HT1080 (cell line): Measurements from ENCODE around the gene RNF5. TPM values are rescaled to one million over a fixed set of nuclear protein-coding genes. Genes with fewer than 3 reads are reported as not detected.
"Not testable (repeated sequence)": the region's sequence is repeated elsewhere in the genome, so short reads cannot be mapped to it uniquely, and the experiment has no call there.

Source experiments
- DNase-seq: peaks from one replicate; pipeline ENCODE4 v3.0.0-alpha.2; 2015; ENCODE audit warnings: low read depth
- total RNA-seq: library from RNA; depleted of rRNA; stranded (reverse); fragments of >200 nt; shearing (Covaris generic); gene quantifications from 2 replicates; pipeline ENCODE4 v1.2.3, GENCODE V29; 2014

Gene RNF5
- total RNA-seq, 1 experiment from 2014 or later: 56.0 TPM

DNA sequence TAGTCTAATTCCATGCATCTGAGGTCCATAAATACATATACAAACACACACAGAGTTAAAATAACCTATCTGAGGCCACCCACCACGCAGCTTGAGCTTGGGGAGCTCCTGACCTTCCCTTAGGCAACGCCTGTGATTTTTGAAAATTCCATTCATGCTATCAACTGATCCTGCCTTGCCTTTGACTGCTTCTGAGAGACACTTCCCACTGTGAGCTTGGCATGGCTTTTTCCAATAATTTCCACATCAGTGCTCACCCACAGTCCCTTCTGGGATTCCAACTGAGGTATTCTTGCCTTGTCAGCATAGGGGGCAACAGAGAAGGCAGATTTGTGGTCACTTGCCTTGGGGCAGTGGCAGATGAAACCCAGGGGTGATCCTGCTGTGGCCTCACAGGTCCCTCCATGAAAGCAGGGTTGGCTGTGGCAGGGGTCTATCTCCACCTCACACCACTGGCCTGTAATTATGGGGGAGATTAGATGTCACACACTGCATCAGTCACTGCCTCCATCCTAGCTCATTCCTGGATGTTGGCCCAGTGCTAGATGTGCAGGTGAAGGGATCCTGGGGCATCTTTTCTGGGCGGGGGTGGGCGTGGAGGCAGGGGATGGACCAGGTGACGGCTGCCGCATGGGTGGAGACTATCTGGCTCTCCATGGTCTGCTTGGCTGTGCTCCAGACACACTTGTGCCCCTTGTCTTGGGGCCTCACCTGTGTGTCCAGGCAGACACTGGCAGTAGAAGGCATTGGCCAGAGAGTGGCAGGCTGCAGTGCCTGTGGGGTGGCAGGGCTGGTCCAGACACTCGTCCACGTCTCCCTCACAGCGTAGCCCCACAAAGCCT lies 25.4 kb downstream of the RNF5 start:
- no peak for DNase-seq

DNA sequence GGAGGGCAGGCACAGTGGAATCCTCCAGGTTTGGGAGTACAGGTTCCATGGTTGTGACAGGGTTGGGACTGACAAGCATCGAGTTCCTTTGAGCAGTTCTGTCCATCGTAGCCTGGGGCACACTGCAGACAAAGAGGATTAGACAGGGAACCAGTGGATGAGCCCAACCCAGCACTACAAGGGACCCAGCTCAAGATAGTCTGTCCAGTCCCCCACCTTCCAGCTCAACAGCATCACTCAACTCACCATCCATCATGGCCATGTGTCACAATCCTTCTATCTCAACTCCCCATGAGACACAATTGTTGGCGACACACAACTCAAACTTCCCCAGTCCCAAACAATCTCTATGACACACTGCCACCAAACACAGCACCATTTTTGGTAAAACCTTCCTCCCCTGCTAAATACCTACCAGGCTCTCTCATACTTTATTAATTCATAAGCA lies 26.1 kb downstream of the RNF5 start:
- no peak for DNase-seq

DNA sequence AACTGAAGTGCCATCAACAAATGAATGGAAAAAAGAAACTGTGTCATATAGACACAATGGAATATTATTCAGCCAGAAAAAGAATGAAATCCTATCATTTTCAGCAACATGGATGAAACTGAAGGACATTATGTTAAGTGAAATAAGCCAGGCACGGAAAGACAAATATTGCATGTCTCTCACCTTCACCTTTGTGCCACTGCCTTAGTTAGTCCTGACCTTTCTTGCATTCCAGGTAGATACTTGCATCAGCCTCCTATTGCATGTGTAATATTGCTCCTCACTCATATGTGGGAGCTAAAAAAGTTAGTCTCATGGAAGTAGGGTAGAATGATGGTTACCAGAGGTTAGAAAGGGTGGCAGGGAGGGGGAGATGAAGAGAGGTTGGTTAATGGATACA lies 30.8 kb downstream of the RNF5 start:
- DNase-seq: no peak

DNA sequence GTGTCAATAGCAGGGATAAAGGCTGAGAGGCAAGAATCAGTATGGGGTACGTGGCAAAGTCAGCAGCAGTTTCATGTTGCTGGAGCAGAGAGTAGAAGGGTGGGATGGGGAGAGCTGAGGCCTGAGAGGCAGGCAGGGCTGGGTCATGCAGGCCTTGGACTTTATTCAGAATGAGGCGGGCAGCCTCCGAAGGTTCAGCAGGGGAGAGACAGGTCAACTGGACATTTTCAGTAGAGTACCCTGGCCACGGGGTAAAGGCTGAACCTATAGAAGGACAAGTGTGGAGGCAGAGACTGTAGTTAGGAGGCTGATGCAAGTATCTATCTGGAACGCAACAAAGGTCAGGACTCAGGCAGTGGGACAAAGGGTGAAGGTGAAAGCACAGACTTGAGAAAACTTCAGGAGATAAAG lies 32.0 kb downstream of the RNF5 start:
- DNase-seq: no peak

DNA sequence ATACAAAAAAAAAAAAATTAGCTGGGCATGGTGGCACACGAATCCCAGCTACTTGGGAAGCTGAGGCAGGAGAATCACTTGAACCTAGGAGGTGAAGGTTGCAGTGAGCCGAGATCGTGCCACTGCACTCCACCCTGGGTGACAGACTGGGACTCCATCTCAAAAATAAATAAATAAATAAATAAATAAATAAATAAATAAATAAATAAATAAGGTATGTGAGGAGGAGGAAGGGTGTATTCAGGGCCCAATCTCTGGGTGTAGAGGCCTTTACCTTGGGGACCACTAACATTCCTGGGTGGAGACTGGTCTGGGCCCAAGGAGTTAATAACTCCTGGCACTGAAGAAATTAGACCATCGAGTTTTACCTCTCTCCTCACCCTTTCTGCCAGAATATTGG lies 33.2 kb downstream of the RNF5 start:
- DNase-seq: not testable (repeated sequence)

DNA sequence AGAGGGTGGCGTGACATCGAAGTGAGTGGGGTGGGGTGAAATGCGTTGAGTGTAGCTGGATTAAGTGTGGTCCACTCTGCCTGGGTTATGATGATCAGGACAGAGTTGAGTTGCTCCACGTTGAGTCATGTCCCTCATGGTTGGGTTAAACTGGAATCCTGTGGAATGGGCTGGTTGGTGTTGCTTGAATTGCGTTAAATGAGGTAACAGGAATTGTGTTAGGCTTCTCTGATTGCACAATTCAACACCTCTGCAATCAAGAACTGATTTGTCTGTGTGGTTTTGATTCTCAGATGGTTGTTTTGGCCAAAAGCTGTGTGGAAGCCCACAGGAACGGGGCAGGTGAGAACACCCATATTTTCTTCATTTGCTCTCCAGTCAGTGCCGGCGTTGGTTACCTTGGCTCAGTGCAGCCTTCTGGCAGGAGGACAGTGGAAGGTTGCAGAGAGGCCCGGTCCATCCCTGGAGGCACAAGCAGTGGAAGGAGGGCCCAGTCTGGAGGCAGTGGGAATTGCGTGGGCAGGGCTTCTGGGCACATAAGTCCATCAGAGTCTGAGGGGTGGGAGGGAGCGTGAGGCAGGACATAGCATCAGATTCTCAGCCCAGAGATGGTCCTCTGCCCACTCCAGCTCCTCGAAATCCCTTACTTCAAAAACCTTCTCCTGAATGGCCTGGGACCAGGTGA lies 34.0 kb downstream of the RNF5 start:
- no peak for DNase-seq

DNA sequence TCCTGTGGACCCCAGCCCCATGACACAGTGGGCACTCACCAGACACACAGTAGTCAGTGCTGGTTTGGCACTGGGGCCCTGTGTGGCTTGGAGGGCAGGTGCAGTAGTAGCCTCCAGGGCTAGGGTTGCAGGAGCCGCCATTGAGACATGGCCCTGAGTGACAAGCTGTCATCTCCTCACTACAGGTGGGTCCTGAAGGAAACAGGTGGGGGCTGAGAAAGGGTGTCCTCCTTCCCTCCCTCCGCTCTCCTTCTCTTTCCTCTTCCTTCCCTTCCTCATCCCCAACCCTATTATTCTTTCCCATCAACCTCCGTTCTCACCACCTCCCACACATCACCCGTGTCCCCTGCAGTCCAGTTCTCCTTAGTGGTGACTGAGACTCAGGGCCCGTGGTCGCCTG lies 35.4 kb downstream of the RNF5 start:
- no peak for DNase-seq

DNA sequence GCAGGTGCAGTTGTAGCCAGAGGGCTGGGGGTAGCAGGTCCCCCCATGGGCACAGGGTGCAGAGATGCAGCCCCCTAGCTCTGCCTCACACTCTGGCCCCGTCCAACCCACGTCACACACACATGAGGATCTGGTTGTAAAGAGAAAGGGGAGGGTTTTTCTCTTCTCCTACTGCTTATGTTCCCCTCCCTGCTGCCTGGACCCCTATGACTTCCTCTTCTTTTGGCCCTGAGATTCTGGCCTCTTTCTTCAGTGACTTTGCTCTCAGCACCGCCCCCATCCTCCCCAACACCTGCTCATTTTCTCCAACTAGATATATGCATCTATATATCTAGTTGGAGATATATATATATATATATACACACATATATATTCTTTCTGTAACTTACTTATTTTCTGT lies 35.9 kb downstream of the RNF5 start:
- DNase-seq: no peak

DNA sequence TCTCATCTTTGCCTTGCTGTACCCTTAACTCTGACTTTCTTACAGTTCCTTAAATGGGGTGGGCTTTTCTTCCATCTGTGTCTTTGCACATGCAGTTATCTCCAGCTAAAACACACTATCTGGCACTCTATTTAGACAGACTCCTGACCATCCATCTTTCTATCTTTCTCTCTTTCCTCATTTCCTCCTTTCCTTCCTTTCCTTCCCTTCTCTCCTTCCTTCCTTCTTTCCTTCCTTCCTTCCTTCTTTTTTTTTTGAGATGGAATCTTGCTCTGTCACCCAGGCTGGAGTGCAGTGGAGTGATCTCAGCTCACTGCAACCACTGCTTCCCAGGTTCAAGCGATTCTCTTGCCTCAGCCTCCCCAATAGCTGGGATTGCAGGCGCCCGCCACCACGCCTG lies 37.4 kb downstream of the RNF5 start:
- DNase-seq: no peak

DNA sequence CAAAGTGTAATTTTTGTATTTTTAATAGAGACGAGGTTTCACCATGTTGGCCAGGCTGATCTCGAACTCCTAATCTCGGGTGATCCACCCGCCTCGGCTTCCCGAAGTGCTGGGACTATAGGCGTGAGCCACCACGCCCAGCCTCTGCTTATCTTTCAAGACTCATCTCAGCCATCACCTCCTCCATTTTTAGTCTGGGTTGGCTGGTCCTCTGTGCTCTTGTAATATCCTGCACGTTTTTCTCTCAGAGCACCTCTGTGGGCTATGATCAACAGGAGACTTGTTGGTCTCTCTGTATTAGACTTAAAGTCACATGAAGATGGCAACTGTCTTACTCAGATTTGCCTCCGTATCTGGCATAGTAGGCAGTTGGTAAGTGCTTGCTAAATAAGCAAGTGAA lies 38.1 kb downstream of the RNF5 start:
- no peak for DNase-seq

DNA sequence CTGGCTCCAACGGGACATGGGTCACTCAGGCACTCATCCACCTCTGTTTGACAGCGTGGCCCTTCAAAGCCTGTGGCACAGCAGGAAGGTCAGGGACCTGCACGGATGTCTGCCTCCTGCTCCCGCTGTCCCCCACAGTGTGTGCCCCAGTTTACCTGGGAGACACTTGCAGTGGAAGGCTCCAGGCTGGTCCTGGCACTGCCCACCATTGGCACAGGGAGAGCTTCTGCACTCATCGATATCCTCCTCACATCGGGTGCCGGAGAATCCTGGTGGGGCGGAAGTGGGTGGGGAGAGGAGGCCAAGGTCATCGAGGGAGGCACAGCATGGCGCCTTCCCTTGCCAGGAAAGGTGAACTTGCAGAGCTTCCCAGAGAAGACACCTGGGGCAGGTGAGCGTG lies 38.8 kb downstream of the RNF5 start:
- no peak for DNase-seq

DNA sequence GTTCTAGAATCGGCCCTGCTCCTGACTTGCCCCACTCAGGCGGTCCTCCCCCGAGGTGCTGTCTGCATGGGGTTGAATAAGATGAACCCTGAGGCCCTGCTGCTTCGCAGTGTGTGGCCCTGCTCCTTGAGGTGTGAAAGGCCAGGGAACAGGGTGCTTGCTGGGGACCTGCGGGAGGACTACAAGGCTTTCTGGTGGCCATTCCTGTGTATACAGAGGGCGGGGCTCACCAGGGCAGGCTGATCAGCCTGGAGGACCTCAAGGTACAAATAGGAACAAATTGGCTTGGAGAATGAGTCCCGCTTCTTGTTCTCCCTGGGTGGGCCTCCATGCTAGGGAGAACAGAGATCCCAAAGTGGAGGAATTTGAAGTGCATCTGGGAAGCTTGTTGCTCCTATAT lies 40.0 kb downstream of the RNF5 start:
- DNase-seq: no peak

DNA sequence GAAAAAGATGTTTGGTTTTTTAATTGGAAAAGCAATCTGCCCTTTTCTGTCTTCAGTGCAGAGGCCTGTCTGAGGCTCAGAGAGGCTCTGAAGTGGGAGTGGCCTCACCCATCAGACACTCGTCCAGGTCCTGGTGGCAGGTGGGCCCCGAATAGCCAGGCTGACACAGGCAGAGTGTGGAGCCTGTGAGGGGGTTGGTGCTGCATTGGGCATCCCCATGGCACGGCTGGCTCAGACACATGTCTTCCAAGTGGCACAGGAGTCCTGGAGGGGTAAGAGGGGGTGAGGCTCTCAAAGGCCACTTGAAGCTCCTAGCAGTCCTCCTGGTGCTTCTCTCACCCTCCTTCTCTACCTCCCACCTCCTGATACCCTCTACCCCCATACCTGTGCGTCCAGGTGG lies 41.8 kb downstream of the RNF5 start:
- no peak for DNase-seq

DNA sequence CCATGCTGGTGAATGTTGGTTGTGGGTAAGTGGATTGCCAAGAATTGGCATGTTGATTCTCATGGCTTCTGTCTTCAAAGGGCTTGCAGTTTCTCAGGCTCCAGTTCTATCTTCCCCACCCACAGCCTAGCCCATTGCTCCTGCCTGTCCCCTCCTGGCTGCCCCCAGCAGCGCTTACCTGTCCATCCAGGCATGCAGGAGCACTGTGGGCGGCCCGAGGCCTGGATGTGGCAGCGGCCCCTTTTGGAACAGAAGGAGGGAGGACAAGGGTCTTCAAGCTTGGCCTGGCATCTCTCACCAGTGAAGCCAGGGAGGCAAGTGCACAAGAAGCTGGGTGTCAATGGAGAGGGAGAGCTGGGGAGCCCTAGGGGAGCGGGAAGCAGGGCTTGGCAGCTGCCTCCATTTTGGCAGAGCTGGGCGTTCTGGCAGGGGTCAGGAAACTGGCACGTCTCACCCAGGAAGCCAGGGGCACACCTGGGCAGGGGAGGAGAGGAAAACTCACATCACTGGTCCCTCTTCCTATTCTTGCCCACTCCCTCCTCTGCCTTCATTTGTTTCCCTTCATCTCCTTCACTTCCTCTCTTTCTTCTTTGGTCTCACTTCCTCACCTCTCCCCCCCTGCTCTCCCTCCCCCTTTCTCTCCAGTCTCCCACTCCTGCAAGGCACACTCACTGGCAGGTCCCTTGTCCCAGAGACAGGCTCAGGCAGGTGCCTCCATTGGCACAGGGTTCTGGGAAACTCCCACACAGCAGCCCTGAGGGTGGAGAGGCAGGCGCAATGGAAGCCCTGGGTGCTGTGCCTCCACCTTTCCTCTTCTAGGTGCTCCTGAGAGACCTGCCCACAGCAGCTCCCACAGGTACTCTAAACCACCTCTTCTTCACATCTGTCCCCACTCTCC lies 44.4 kb downstream of the RNF5 start:
- no peak for DNase-seq

DNA sequence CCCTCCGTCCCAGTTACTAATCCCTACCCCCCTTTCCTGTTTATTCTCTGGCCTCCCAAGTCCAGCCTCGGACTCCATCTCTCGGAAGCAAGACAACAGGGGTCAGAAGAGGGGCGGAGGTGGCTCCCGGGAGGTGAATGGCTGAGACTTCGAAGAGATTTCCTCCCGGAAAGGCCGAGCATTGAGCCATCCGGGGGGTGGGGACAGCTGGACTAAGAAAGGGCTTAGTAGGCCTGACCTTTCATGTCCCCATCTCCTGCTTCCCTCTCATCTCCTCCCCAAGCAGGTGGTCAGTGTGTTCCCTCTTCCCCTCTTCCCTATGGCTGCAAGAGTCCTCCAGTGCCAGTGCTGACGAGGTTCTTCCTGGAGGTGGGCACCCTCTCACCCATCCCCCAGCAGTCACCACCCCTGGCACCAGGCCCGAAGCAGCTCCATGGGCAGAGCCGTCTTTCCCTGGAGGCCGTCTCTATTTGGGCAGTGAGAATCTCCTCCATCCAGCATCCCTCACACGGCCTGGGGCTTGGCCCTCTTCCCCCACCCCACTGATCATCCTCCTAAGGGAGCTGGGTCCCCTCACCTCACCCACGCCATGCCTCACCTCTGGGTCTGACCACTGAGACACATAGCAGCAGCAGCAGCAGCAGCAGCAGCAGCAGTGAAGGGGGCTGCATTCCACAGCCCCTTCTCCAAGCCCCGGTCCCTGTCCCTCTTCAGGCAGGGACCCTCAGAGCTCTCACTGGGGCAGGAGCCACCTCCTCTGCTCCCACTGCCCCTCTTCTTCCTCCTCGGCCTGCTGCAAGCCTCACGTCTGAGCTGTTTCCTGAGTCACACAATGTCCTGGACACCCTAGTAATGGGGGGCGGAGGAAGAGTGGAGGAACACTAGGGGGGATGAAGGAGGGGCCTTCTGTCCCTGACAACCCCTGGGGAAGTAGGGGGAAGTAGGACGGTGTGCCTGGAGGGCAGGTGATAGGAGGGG lies 45.3 kb downstream of the RNF5 start, which contains the start of gene NOTCH4:
Gene NOTCH4 (minus strand): TSS at position 810 of the 978 bp plus-strand sequence. CDS start 139 bp downstream, at position 671.
- DNase-seq: no peak

DNA sequence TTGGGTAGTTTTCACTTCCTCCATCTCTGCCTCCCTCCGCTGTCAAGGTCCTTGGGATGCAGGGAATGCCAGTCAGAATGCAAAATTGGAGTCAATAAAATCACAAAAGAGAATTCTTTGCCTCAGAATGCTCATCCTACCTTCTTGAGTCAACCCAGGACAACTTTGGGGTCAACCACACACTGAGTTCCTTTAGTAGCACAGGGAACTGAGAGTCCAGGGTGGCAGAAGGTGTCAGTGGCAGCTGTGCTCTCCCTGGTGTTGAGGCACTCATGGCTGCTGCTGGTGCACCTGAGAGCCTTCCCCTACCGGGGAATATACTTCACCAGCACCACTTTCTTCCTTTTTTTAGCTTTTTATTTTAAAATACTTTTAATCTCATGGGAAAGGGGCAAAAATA lies 46.5 kb downstream of the RNF5 start:
- no peak for DNase-seq

DNA sequence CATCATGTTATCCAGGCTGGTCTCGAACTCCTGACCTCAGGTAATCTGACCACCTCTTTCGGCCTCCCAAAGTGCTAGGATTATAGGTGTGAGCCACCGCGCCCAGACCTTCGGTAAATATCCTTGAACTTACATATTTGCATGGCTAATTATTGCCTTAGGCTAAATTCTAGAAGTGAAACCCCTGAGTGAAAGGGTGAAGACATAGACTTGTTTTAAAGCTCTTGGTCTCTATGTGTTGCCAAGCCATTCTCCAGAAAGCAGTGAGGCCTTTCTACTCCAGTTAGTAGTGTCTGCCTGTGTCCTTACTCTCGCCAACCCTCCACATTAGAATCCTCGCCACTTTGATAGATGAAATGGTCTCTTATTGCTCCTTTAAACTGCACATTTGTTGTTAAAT lies 48.2 kb downstream of the RNF5 start:
- no peak for DNase-seq
